Neutrophil (primary cell): Measurements from ENCODE around the gene KCNF1.

ENCODE experiments used
- H3K27ac ChIP-seq: fragments of 200-600 bp; sonication (generic); 2 replicates; pipeline ENCODE4 v1.5.1; 2016; ENCODE audit warnings: mild to moderate bottlenecking, moderate library complexity
- H3K27me3 ChIP-seq: fragments of 200-600 bp; sonication (generic); 2 replicates; pipeline ENCODE4 v1.6.0; 2016; ENCODE audit warnings: mild to moderate bottlenecking
- H3K36me3 ChIP-seq: fragments of 200-600 bp; sonication (generic); 2 replicates; pipeline ENCODE4 v1.5.1; 2017
- H3K4me1 ChIP-seq, 2 experiments: fragments of 200-600 bp in 1 of 2; sonication (generic) in 1 of 2; 1 replicate in 1 of 2; 2 replicates in 1 of 2; pipeline versions ENCODE4 v1.5.1 to v1.6.1; 2013 to 2016; ENCODE audit warnings: low read depth in 1 of 2, low read length in 1 of 2, mild to moderate bottlenecking in 1 of 2, moderate library complexity in 1 of 2; ENCODE audit not compliant: control insufficient read depth in 1 of 2, insufficient read depth in 1 of 2
- H3K4me3 ChIP-seq, 2 experiments: fragments of 200-600 bp in 1 of 2; sonication (generic) in 1 of 2; 1 replicate in 1 of 2; 2 replicates in 1 of 2; pipeline ENCODE4 v1.5.1; 2013 to 2016; ENCODE audit warnings: low read depth in 1 of 2, low read length in 1 of 2, mild to moderate bottlenecking in 1 of 2, moderate library complexity in 1 of 2
- H3K9me3 ChIP-seq: fragments of 200-600 bp; sonication (generic); 2 replicates; pipeline ENCODE4 v1.5.1; 2016
- TF ChIP-seq, protein P1 (sequence below): fragments of 200-600 bp; sonication (generic); IDR thresholded peaks from 2 replicates; pipeline ENCODE4 v1.5.1; 2016; ENCODE audit warnings: antibody characterized with exemption

The KCNF1 gene

DNA sequence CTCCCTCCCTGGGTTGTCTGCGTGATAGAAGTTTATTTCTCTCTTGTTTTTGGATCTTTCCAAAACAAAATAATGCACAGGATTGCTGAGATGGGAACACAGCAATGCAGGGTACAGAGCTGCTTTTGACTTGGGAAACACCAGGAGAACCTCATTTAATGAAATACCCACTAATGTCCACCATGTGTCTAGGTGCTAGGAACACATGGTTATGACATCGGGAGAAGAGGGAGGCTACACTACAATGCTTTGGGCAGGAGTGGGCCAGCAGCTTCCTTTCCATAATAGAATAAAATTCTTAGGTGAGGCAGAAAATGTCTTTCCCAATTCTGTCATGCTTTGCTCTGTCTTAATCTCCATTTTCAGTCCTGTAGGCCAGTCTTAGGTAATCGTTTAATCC lies 29.2 kb upstream of the KCNF1 start:
- Histone ChIP-seq H3K36me3 (no peaks in the 10 kb centered on the region), H3K9me3 (no peaks in the 10 kb centered on the region), H3K4me3 (no peak overlapping the region), H3K4me1 (peaks cover 3 to 9% of the 10 kb centered on the region in 2 experiments), H3K27me3 (peaks cover 55% of the 10 kb centered on the region), H3K27ac (no peak overlapping the region)
- TF ChIP-seq, protein P1, sequence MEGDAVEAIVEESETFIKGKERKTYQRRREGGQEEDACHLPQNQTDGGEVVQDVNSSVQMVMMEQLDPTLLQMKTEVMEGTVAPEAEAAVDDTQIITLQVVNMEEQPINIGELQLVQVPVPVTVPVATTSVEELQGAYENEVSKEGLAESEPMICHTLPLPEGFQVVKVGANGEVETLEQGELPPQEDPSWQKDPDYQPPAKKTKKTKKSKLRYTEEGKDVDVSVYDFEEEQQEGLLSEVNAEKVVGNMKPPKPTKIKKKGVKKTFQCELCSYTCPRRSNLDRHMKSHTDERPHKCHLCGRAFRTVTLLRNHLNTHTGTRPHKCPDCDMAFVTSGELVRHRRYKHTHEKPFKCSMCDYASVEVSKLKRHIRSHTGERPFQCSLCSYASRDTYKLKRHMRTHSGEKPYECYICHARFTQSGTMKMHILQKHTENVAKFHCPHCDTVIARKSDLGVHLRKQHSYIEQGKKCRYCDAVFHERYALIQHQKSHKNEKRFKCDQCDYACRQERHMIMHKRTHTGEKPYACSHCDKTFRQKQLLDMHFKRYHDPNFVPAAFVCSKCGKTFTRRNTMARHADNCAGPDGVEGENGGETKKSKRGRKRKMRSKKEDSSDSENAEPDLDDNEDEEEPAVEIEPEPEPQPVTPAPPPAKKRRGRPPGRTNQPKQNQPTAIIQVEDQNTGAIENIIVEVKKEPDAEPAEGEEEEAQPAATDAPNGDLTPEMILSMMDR = no peak

- Histone ChIP-seq H3K27ac (no peak overlapping the region), H3K27me3 (peaks cover 52% of the 10 kb centered on the region), H3K9me3 (no peaks in the 10 kb centered on the region), H3K4me1 (peaks cover 0 to 6% of the 10 kb centered on the region in 2 experiments), H3K36me3 (no peaks in the 10 kb centered on the region), H3K4me3 (no peak overlapping the region)
- TF ChIP-seq, protein P1 = no peak
These were observed 28.7 kb upstream of the KCNF1 start for GRCh38 chr2:10883066-10883465.

DNA sequence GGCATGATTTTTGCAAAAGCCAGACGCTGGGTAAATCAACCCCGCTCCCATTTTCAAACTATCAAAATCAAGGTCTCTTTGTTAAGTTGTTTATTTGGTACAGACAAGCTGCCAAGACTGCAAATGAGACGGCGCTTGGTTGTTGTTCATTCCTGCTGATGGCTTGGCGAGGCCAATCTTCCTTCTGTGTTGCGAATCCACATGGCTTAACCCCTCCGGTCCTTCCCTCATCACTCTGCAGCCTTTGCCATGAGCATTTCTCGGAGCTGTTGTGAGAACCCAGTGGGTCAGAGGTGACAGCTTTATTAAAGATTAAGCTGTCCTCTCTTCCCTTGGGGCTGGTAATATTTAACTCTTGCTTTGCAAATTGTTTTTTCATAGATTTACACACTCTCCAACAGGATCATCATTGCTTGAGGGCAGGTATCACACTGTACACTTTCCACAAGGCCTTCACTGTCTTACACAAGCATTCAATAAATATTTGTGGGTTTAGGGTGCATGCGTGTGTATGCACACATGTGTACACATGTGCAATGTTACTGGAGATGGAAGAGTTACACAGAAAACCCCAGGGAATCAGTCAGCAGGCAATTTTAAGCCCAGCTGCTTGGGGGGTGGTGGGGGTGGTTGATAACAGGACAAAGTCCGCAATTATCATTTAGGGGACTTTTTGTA lies 27.8 kb upstream of the KCNF1 start:
- peaks cover 0 to 6% of the 10 kb centered on the region in 2 experiments for H3K4me1 ChIP-seq
- H3K27ac ChIP-seq = no peak overlapping the region
- H3K36me3 ChIP-seq = no peaks in the 10 kb centered on the region
- H3K9me3 ChIP-seq = no peaks in the 10 kb centered on the region
- H3K27me3 ChIP-seq = peaks cover 48% of the 10 kb centered on the region
- TF ChIP-seq, protein P1 = no peak
- no peak overlapping the region for H3K4me3 ChIP-seq

DNA sequence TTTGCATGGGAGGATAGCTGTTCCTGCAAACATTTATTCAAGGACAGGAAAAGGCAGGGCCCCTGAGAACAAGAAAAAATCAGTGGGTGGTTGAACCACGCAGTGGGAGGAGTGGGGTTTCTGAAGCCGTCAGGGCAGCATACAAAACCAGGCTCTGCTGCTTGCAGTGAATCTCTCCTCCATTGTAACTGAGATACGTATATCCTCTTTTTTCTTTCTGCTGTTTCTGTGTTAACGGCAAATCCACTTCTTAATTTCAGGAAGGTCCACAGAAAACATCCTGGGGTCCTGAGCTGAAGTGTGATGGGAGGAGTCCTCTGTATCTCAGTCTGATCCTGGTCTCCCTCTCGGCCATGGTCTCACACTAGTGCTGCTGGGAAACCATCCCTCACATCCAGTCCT lies 27.2 kb upstream of the KCNF1 start:
- no peaks in the 10 kb centered on the region for H3K36me3 ChIP-seq
- H3K4me3 ChIP-seq = no peak overlapping the region
- peaks cover 0 to 6% of the 10 kb centered on the region in 2 experiments for H3K4me1 ChIP-seq
- no peaks in the 10 kb centered on the region for H3K9me3 ChIP-seq
- TF ChIP-seq, protein P1 = no peak
- H3K27ac ChIP-seq = no peak overlapping the region
- H3K27me3 ChIP-seq = peaks cover 43% of the 10 kb centered on the region

DNA sequence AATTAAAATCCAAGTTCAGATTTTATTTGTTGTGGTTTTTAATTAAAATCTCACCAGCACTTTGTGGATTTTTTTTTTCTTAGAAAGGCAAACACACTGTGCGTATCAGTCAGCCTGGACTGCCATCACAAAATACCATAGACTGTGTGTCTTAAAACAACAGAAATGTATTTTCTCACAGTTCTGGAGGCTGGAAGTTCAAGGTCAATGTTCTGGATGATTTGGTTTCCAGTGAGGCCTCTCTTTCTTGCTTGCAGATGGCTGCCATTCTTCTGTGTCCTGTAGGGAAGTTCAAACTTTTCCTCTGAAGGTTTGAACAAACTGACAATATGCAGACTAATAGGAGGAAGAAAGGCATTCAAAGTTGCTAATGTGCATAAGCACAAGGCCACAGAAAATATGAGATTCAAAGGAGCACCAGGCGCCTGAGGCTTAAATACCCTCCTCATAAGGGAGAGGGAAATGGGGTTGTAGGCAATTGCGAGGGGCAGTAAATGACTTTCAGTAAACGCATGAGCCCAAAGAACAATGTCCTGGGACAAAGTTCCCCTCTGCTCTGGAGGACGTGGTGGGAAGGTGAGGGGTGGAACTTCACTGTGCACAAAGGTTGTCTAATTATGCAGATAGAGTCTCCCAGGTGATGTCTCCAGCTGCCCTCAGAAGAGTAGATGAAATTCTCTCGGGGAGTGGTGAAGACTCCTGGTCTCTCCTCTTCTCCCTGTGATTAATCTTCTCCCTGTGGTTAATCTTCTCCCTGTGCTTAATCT lies 26.5 kb upstream of the KCNF1 start:
- no peaks in the 10 kb centered on the region for H3K9me3 ChIP-seq
- peaks cover 0 to 5% of the 10 kb centered on the region in 2 experiments for H3K4me1 ChIP-seq
- TF ChIP-seq, protein P1 = no peak
- H3K27ac ChIP-seq = no peak overlapping the region
- no peaks in the 10 kb centered on the region for H3K36me3 ChIP-seq
- H3K27me3 ChIP-seq = peaks cover 48% of the 10 kb centered on the region
- H3K4me3 ChIP-seq = no peak overlapping the region
